DMS79 treated with DMSO at 0.1 percent for 48 hours (cell line): Measurements from ENCODE around the gene ARHGEF16.
A peak's percentile ranks its signal among the peaks of the same experiment; 100 is the strongest.

Experiments used
- DNase-seq: peaks from one replicate; lab custom pipeline; 2025; lab: John Stamatoyannopoulos, UW

The ARHGEF16 gene

DNA sequence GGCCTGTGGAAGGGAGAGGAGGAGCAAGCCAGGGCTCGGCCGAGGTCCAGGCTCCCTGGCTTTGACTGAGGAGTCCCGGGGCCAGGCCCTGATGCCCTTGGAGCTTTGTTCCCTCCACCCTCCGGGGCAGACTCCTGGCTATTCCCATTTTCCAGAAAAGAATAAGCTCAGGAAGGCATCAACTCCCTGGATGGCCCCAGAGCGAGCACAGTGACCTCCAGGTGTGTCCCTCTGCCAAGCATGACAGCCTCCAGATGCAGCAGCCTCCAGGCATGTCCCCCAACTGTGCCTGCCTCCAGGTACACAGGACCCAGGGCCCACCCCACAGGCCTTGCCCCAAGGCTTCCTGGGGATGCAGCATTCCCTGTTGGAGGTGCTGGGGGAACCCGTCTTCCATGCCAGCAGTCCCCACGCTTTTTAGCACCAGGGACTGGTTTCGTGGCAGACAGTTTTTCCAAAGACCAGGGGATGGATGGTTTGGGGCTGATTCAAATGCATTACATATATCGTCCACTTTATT is 15.7 kb upstream of the ARHGEF16 start:
- no peak for DNase-seq

DNA sequence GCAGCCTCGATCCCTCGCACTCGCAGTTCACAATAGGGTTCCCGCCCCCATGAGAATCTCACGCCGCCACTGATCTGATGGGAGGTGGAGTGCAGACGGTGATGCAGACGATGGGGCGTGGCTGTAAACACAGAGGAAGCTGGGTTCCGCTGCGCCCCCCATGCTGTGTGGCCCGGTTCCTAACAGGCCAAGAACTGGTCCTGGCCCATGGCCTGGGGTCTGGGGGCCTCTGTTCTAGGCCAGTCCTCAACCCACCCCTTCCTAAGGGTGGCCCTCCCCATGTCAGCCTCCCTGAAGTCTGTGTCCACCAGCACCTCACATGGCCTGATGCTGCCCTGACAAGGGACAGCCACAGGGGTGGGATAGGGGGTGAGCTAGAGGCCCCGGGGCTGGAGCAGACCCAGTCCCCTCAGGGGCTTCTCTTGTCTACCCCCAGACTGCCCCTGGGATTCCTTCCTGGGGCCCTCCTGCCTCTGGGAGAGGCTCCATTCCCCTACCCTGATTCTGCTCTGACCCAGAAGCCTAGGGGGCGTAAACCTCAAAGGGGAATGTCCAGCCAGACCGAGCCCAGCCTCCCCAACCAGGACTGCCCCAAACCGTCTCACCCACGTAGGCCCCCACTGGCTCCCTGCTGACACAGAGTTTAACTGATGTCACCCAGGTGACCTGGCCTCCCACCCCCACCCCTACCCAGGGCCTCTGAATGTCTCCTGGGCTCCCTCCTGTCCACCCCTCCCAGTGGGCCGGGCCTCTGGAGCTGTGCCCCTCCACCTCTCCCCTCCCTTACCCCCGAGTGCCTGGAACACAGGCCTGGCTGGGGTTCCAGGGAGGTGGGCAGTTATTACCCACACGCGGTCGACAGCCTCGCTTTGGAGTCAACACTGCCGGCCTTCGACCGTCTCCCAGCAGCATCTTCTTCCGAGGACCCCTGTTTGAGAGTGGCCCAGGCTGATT is 14.8 kb upstream of the ARHGEF16 start:
- DNase-seq, result no peak

DNA sequence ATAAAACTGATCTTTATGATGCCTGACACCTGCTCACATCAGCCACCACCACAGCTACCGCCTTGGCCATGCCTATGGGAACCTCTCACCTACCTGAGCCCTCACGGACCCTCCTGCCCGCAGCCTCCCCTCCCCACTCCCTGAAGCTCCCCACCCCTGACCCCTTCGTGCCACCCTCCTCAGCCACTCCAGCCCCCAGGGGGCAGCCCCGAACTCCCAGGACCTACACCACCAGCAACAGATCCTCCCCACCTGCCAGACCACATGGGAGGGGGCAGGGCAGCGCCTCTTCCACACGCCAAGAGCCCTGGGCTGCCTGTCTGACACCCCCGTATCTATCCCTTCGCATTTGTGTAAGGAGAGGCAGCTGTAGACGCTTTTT is 14.2 kb upstream of the ARHGEF16 start:
- no peak for DNase-seq

DNA sequence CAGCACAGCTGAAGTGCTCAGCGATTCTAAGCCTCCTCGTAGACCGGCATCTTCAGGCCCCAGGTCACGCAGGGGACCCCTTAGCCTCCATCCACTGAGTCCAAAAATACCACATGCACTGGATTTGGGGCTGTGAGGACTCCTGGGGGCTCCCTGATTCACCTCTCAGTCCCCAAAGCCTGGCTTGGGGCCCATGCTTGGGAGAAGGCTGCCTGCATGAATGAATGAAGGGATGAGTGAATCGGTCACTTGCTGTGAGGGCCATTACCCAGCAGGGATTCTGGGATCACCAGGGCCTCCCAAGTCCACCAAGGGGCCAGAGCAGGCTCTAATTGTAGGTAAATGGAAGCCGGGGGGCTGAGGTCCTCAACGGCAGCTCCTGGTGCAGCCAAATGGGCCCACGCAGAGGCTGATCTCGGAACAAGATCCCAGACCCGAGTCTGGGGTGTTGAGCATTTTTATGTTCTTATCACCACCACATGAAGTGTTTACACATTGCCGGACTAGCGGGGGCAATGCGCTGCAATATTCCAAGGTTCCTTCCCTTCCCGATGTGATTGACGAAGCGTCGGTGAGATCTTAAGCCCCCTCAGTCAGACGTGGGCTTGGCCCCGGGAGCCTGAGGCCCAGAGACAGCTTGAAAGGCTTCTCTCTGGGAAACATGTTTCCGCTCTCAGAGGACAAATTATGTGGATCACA is 13.6 kb upstream of the ARHGEF16 start:
- no peak for DNase-seq

DNA sequence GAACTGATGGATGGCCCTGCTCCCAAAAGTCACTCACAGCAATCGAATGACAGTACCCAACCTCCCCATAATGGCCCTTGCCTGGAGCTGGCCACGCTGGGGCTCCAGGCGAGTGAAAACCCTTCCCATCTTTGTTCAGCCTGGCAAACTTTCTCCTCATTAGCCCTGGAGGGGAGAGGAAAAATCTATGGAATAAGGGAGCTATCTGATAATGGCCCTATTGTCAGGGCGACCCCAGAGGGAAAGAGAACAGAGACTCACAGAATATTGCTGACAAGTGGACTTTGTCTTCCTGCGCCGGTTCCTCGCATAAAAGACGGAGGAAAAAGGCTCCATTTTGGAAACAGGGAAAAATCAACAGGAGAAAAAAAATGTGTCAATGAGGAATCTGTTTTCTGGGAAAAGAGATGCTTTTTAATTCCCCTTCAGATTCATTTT is 13.0 kb upstream of the ARHGEF16 start:
- no peak for DNase-seq

DNA sequence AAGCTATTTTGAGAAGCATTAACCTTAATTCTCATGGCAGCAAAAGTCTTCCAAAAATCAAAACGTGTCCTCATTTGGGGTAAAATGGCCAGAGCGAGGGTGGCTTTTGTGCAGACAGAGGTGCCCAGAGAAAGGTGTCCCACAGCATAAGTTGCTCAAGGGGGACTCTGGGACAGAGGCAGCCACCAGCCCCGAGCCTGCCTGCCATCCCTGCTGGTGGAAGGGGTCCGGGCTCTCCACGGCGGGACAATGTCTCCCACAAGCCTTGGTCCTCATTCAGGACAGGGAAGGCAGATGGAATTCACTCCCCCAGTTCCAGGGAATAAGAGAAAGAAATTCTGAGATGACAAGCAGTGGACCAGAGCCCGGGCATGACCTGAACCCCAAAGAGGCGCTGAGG is 12.6 kb upstream of the ARHGEF16 start:
- DNase-seq, result no peak

DNA sequence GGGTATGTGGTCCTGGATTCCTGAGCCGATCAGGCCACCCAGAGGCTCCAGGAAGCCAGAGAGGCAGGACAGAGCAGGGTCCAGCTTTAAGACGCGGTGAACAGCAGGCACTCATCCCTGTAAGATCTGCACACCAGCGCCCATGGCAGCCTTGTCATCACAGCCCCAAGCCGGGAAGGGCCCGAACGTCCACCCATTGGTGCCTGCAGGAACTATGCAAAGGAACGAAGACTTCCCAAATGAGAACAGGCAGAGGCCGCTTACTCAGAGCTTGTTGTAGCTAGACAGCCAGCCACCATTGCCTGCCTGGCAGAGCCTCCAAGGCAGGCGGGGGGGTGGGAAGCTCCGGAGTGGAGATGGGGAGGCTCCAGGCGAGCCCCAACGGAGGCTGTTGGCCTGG is 12.1 kb upstream of the ARHGEF16 start:
- DNase-seq, result no peak

DNA sequence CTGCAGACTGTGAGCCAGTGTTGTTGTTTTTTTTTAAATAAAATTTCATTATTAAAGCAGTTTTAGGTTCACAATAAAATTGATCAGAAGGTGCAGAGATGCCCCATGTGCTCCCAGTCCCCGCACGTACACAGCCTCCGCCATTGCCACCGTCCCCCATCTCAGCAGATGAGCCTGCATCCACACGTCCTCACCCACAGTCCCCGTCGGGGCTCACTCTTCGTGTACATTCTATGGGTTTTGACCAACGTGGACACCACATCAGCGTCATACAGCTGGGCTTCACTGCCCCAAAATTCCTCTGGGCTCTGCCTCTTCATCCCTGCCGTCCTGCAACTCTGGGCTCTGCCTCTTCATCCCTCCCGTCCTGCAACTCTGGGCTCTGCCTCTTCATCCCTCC is 11.6 kb upstream of the ARHGEF16 start:
- no peak for DNase-seq

DNA sequence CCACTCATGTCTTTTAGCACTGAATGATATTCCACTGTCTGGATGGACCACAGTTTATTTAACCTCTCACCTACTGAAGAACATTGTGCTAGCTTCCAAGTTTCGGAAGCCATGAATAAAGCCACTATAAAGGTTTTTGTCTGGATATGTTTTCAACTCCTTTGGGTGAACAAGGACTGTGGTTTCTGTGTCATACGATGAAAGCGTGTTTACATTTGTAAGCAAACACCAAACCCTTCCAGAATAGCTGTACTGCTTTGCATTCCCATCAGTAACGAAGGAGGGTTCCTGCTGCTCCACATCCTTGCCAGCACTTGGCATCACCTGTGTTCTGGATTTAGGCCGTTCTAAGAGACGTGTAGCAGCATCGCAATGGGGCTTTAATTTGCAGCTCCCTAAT is 10.7 kb upstream of the ARHGEF16 start:
- DNase-seq, result no peak

DNA sequence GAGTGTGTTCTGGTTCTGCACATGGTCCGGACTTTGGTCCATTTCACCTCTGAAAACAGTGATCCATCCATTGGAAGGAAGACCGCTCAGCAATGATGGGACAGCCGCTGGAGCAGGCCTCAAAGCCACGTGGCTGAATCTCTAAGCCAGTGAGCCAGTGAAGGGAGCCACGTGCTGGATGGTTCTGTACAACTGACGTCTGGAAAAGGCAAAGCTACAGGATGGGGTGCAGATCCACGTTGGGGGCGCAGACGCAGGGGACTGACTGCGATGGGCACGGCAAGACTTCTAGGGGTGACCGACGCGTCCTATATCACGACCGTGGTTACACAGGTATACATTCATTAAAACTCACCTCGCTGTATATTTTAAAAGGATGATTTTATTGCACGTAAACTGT is 10.2 kb upstream of the ARHGEF16 start:
- DNase-seq, result no peak

DNA sequence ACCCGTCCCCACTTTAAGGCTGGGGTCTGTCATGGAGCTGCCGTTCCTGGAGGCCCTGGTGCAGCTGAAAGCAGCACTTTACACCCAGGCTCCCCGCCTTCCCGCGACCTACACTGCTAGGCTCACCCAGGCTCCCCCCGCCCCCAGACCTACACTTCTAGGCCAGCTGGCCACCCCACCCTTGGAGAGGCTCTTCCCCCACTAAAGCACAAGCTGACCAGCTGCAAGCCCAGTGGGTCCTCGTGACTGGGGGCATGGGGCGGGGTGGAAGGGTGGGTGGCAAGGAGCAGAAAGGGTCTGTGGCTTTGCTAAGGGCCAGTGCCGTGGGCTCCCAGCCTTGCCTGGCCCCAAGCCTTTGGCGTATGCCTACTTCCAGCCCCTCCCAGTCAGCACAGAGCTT is 9.7 kb upstream of the ARHGEF16 start:
- no peak for DNase-seq

DNA sequence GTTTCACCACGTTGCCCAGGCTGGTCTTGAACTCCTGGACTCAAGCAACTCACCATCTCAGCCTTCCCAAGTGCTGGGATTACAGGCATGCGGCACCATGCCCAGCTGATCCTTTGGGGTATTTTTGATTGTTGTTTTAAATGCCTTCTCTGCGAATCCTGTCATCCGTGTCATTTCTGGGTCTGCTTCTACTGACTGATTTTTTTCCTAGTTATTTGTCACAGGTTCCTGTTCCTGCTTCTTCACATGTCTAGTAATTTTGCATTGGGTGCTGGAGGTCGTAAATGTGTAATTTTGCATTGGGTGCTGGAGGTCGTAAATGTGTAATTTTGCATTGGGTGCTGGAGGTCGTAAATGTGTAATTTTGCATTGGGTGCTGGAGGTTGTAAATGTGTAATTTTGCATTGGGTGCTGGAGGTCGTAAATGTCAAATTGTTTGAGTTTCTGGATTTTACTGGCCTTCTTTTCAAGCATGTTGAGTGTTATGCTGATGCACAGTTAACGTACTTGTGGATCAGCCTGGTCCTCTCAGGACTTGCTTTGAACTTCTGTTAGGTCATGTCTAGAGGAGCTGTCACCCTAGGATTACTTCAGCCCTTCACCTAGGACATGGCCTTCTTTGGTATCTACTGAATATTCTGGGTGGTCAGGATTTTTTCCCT is 4.1 kb upstream of the ARHGEF16 start:
- DNase-seq, result no peak

DNA sequence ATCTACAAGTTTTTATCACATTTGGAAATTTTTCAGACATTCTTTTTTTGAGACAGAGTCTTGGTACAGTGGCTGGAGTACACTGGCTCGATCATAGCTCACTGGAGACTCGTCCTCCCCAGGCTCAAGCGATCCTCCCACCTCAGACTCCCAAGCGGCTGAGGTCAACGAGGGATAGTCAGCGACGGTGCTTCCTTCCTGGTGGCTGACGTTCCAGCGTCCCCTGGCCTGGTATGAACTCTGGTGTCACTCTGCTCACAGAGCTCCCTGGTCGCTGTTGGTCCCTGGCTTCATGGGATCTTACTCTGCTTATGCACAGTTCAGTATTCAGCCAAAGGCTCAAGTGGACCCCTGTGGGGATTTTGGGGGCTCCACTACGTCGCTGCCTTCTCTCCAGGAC is 3.5 kb upstream of the ARHGEF16 start:
- DNase-seq, result no peak

DNA sequence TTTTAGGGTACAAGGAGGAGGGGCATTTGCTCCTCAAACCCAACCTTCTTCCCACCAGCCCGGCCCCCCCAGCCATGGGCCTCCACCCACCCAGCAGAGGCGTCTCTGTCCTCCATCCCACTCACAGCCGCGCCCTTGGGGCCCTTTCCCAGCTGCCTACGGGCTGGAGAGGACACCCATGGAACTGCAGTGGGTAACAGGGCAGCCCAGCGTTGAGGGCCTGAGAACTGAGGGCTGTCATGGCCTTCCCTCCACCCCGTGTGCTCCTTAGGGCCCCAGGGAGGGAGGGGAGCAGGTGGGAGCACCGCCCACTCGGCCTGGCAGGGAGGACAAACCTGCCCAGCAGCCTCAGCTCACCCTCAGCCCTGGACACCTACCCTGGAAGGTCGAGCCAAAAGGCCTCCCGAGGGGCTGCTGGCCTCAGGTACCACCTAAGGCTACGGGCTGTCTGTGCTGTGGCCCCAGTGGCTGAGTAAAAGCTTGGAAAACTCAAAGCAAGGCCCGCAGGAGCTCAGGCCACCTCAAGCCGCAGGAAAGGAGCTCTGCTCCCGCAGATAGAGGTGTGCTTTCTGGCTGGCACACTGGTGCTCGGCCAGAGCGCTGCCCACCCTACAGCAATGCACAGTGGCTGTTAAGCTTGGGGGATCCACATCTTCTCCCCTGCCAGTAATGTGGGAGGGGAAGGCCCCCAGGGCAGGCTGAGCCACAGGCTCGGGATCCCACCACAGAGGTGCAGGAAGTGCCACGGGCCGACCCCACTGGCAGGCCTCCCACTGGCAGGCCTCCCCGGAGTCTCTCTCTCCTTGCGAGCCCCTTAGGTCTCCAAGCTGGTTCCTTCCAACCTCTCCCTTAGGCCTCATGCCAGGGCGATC is 2.2 kb upstream of the ARHGEF16 start:
- DNase-seq, result no peak

DNA sequence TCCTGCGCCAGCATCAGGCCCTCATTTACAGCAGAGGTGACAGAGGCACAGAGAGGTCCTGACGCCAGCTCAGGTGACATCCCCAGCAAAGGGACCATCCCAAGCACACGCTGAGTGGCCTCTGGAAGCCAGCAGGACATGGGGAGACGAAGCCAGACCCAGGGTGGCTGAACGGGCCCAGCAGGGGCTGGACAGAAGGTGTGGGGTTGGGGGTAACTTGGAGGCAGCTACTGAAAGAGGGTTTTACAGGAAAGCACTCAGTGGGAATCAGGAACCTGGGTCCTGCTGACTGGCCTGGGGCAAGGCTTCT is 1.6 kb upstream of the ARHGEF16 start:
- DNase-seq, result no peak

DNA sequence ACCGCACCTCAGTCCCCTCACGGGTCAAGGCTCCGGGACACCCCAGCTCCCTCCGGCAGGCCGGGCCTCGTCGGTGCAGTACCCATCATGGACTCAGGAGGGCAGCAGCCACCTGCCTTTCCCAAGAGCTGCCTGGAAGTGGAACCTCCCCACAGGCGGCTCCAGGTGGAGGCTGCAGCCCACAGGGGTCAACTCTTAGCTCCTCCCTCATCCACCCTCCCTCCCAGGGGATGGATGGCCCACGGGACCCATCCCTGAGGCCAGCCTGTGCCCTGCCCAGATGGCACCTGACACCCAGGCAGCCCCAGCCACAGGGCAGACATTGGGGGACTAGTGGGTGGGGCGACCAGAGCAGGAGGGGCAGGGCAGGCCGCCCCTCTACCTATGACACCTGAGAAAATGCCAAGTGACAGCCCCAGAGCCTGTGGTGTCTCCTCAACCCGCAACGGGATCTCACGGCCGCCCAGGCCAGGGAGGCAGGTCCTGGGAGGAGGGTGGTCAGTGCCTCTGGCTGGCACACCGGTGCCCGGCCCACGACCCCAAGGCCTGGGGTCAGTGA is 1.2 kb upstream of the ARHGEF16 start:
- DNase-seq, result peak; percentile 66

DNA sequence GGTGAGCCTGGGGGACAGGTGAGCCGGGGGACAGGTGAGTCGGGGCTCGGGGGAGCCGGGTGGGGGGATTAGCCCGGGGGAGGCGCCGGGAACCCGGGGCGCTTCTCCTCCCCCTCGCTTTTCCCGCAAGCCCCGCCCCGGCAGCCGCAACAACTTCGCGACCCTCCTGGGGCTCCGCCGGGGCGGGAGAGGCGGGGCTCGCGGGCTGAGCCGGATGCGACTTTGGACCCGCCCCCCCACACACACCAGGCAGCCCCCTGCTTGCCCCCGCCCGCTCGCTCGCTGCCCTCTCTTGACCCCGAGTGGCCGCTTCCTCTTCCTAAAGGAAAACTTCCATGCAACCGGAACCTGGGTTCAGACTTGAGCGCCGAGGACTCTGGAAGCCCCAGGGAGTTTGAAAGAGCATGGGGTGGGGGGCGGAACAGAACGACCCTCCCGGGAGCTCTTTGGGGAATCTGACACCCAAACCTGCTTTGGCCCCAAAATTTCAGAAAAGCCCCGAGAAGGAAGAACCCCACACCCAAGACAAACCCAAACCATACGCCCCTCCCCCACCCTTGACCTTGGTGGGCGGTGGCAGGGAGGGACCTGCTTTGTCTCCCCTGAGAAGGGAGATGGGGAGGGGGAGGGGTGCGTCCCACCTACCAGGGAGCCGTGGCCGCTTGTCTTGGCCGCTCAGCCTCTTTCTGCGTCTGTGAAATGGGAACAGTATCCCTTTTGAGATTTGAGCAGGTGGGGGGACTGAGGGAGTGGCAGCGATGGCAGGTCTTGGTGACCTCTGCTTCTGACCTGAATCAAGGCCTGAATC is 550 bp downstream of the ARHGEF16 start:
- peak; percentile 36 for DNase-seq

DNA sequence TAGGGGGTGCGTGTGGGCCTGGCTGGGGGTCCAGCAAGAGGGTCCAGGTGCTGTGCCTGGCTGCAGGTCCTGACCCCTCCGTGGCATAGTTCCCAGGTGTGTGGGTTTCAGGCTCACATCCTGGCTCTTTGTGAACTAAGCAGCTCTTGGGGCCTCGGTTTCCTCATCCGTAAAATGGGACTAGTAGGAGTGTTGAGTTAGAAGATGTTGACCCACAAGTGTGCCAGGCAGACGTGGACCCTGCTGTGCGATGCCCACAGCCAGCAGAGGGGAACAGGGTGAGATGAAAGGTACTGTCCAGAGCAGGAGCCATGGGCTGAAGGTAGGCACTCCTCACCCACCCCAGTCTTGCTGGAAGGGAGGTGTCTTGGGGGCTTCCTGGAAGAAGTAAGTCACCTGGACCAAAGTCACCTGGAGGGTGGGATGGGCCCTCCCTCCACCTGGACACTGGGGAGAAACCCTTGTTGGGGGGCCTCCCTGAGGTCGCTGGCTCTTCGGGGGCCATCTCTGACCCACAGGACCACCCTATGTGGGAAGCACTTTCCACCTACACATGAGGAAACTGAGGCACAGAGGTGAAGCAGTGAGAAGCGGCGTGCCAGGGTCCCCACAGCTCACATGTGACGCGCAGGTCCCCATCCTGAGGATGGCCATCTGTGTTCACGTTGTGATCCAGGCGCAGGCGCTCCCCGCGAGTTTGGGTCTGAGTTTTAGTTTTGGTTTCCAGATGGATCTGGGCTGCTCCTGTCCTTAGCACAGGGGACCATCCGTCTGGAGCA is 1.4 kb downstream of the ARHGEF16 start:
- no peak for DNase-seq

DNA sequence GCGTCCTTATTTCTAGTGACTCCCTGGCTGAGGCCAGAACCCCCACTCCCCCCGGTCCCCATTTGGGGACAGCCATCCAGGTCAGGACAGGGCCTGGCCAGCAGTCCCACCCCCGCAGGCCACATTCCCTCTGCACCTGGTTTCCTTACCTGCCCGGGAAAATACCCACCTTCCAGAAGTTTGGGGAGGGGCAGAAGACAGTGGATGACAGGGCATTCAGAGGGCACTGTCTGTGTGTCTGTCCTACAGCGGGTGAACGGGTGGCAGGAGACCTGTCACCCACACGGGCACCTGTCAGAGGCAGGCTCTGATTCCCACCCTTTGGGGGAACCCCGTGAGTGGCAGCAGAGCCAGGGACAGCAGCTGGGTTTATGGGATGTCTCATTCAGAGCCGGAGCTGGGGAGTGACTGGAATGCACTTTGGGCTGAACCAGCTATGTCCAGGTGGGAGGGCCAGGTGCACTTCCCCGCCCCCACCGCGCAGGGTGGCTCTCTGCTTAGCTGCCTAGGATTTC is 2.0 kb downstream of the ARHGEF16 start:
- DNase-seq, result no peak
